GM10248 (cell line): ENCODE data around the gene SCARB1.
"Not testable (repeated sequence)": the region's sequence is repeated elsewhere in the genome, so short reads cannot be mapped to it uniquely, and the experiment has no call there.

Experiments used
- CTCF ChIA-PET: fragments of 300-600 bp; sonication (Branson Sonifier 250); formaldehyde crosslinking; extraction: SDS; loops from one replicate; lab custom pipeline; 2021; ENCODE audit warnings: antibody characterized with exemption; lab: Yijun Ruan, JAX
- POLR2A ChIA-PET: fragments of 350-650 bp; sonication (Branson Sonifier 250); formaldehyde crosslinking; extraction: SDS; loops from one replicate; lab custom pipeline; 2020; ENCODE audit warnings: antibody characterized with exemption; lab: Yijun Ruan, JAX
- DNase-seq: peaks from one replicate; pipeline ENCODE4 v3.0.0; 2012; ENCODE audit errors: extremely low spot score
- TF ChIP-seq, protein P1 (sequence below): IDR thresholded peaks from 2 replicates; pipeline ENCODE4 v1.5.1; 2012; ENCODE audit warnings: mild to moderate bottlenecking, low read depth; ENCODE audit errors: extremely low read depth, missing control alignments, control extremely low read depth

Gene SCARB1

DNA sequence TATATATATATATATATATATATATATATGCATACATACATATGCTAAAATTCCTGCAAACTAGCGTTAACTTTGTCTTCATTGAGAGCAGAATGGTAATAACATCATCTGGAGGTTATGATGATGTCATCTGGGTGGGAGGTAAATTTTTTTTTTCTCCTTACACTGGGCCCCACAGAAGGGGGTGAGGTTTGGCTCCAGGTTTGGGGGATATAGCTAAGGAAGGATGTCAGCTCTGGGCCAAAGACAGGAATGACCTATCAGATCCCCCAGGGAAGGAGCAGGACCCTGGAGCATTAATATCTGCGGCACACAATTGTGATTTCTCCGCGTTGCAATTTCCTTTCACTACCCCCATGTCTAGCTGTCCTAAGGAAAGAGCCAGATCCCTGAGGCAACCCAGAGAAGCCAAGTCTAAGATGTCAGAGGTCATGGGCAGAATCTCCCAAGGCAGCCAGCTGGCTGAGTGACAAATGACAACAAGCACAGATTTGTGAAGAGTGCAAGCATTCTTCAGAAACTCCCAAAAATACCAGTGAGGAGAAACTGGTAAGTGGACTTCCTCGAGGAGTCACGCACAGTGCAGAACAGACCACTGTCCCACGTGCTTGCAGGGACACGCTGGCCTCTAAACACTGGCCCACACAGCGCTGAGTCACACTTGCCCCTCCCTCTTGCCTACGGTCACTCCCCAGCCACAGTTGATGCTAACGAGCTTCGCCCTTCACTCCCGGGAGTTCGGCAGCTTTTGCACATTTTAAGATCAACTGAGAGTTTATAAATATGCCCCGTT, 40.8 kb upstream of the SCARB1 start:
- POLR2A ChIA-PET, result interaction anchor here (1.2 to 3.1 kb wide), 3 partner anchors 10 to 36 kb away, joined by 7 to 9 read pairs (median 7); partner anchors contain the start of gene UBC
- CTCF ChIA-PET, result interaction anchor here (1.3 to 4.5 kb wide), 6 partner anchors 14 to 133 kb away, joined by 4 to 69 read pairs (median 24); no protein-coding TSS in a partner anchor
- TF ChIP-seq, protein P1, sequence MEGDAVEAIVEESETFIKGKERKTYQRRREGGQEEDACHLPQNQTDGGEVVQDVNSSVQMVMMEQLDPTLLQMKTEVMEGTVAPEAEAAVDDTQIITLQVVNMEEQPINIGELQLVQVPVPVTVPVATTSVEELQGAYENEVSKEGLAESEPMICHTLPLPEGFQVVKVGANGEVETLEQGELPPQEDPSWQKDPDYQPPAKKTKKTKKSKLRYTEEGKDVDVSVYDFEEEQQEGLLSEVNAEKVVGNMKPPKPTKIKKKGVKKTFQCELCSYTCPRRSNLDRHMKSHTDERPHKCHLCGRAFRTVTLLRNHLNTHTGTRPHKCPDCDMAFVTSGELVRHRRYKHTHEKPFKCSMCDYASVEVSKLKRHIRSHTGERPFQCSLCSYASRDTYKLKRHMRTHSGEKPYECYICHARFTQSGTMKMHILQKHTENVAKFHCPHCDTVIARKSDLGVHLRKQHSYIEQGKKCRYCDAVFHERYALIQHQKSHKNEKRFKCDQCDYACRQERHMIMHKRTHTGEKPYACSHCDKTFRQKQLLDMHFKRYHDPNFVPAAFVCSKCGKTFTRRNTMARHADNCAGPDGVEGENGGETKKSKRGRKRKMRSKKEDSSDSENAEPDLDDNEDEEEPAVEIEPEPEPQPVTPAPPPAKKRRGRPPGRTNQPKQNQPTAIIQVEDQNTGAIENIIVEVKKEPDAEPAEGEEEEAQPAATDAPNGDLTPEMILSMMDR, result no peak
- DNase-seq, result no peak

DNA sequence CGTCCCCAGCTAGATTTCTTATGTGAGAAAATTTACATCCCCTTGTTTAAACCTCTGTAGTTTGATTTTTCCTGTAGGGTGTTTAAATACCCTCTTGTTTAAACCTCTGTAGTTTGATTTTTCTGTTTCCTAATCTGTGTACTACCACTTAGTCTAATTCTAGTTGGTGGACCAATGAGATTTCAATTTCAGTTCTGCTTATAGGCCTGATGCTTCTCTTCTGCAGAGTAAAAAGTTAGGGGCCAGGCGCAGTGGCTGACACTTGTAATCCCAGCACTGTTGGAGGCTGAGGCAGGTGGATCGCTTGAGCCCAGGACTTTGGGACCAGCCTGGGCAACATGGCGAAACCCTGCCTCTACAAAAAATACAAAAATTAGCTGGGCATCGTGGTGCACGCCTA, 39.3 kb upstream of the SCARB1 start:
- CTCF ChIA-PET, result interaction anchor here (0.9 to 3.4 kb wide), 4 partner anchors 18 to 38 kb away, joined by 3 to 12 read pairs (median 4); no protein-coding TSS in a partner anchor
- POLR2A ChIA-PET, result interaction anchor here (0.6 to 1.2 kb wide), 3 partner anchors 19 to 133 kb away, joined by 4 to 10 read pairs (median 7); no protein-coding TSS in a partner anchor
- DNase-seq, result peak; percentile 40
- TF ChIP-seq, protein P1, result no peak

DNA sequence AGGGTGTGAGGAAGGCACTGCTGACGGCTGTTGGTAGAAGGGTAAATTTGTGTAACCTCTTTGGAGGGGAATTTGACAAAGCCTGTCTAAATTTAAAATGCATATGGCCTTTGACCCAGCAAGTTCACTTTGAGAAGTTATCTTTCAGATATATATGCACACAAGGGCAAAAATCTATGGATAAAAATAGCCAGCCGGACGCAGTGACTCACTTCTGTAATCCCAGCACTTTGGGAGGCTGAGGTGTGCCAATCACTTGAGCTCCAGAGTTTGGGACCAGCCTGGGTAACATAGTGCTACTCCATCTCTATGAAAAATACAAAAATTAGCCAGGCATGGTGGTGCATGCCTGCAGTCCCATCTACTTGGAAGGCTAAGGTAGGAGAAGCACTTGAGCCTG, 37.3 kb upstream of the SCARB1 start:
- ChIA-PET CTCF (interaction anchor here (1.1 to 3.4 kb wide), 4 partner anchors 10 to 39 kb away, joined by 3 to 12 read pairs (median 4); no protein-coding TSS in a partner anchor), POLR2A (interaction anchor here (0.6 to 1.3 kb wide), 3 partner anchors 13 to 40 kb away, joined by 3 read pairs; partner anchors contain the start of gene UBC)
- no peak for DNase-seq
- TF ChIP-seq, protein P1, result no peak

DNA sequence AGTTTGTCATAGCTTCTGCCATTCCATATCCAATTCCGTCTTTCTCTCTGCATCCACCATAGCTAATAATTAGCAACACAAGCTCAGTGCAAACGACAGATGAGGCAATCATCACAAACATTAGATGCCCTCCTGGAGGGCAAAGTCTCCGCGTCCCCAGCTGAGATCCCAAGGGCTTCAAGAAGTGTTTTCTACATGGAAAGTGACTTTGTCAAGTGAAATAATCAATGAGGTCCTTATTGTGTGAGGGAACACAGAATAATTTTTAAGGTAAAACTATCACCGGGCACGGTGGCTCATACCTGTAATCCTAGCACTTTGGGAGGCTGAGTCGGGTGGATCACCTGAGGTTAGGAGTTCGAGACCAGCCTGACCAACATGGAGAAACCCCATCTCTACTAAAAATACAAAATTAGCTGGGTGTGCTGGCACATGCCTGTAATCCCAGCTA, 36.7 kb upstream of the SCARB1 start:
- not testable (repeated sequence) for DNase-seq
- CTCF ChIA-PET, result interaction anchor here (1.2 to 3.4 kb wide), 3 partner anchors 19 to 40 kb away, joined by 3 to 12 read pairs (median 4); no protein-coding TSS in a partner anchor
- POLR2A ChIA-PET, result interaction anchor here (0.6 to 1.3 kb wide), 4 partner anchors 9 to 47 kb away, joined by 3 to 8 read pairs (median 3); partner anchors contain the start of gene UBC

DNA sequence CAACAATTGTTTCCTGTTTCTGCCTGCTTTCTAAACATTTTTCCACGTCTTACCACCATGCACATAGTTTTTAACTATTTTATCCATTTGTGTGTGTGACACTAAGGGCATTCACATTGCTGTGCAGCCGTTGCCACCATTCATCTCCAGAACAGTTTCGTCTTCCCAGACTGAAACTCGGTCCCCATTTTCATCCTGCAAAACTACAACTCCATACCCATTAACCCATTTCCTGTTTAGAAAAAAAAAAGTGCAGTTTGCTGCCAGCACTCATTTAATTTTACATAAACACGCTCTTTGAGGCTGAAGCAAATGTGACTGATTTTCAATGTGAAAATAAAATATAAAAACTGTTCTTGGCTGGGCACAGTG, 35.2 kb upstream of the SCARB1 start:
- ChIA-PET POLR2A (interaction anchor here (1.1 kb wide), 1 partner anchor 10 kb away, joined by 4 read pairs; no protein-coding TSS in a partner anchor), CTCF (interaction anchor here (1.4 kb wide), 1 partner anchor 20 kb away, joined by 4 read pairs; no protein-coding TSS in a partner anchor)
- no peak for DNase-seq
- TF ChIP-seq, protein P1, result no peak

DNA sequence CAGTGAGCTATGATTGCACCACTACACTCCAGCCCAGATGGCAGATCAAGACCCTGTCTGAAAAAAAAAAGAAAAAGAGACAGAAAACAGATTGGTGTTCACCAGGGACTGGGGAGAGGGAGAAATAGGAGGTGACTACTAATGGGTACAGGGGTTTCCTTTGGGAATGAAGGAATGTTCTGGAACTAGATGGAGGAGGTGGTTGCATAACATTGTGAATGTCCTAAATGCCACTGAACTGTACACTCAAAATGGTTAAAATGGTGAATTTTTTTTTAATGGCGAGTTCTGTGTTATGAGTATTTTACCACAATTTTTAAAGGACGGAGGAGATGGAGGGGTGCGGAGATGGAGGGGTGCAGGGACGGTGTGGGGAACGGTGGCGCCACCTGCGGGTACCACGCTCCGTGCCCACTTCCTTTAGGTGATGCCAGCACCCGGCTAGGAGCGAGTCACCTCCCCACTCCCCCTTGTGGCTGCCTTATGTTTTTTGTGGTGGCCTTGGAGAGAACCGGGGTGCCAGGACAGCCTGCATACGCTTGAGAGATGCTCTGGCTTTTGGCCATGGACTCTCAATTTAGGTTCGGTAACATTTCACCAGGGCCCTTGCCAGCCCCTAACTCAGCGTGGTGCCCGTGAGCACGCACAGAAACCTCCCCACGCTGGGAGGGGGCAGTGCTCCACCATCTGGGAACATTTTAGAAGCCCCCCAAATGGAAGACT, 34.7 kb upstream of the SCARB1 start:
- peak; percentile 65 for DNase-seq
- ChIA-PET CTCF (interaction anchor here (1.0 kb wide), 1 partner anchor 9 kb away, joined by 5 read pairs; no protein-coding TSS in a partner anchor), POLR2A (no interaction called here)
- TF ChIP-seq, protein P1, result peak; percentile 59
